Umbilical cord (tissue), 2 donors: ENCODE results near the gene STK32A. TPM values are rescaled to one million over a fixed set of nuclear protein-coding genes. Genes with fewer than 3 reads are reported as not detected.
"Not testable (repeated sequence)": the region's sequence is repeated elsewhere in the genome, so short reads cannot be mapped to it uniquely, and the experiment has no call there.

ENCODE experiments used
- DNase-seq: peaks from one replicate; pipeline ENCODE4 v3.0.0-alpha.2; 2015; ENCODE audit warnings: low spot score
- total RNA-seq: library from RNA; depleted of rRNA; stranded (reverse); fragments of >200 nt; gene quantifications from one replicate; pipeline ENCODE4 v1.2.3, GENCODE V29; 2014; ENCODE audit warnings: low replicate concordance; ENCODE audit not compliant: insufficient read depth

Gene STK32A
- total RNA-seq, 1 donor from 2014 or later = 42.1 TPM

DNA sequence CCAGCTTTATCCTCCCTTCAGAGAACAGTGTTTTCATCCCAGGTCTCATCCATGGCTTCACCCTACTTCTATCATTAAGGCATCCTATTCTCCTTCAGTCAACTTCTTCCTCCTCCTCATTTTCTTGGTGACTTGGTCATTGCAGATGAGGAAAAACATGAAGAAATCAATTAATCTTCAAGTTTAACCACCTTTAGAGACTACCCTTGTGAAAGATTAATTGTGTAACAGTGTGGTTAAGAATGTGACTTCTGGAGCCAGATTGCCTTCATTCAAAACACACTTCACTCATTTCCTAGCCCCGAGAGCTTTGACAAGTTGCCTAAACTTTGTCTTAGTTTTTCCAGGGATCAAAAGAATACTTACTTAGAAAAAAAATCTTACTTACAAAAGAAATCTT, 110.0 kb downstream of the STK32A start:
- DNase-seq = no peak

DNA sequence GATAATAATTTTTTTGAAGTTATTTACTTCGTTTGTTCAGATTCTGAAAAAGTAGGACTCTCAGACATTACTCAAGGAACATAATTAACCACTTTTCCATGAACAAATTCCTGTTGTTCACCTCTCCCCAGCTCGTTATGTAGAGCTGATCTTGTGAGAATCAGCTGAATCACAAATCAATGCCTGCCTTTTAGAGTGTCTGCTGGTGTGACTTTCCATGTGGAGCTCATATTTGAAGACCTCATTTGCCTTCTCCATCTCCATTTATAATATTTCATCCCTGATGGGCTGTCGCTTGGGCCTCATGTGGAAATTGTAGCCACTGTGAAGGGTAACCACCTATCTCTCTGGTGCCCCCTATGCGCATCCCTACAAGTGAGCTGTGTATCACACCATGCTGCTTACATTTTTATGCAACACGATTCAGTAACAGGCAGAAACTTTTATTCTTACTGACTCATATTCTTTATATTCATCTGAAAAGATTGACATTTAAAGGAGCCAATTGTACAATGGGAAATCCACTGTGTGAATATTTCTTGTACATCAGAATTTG, 111.3 kb downstream of the STK32A start:
- DNase-seq = no peak

DNA sequence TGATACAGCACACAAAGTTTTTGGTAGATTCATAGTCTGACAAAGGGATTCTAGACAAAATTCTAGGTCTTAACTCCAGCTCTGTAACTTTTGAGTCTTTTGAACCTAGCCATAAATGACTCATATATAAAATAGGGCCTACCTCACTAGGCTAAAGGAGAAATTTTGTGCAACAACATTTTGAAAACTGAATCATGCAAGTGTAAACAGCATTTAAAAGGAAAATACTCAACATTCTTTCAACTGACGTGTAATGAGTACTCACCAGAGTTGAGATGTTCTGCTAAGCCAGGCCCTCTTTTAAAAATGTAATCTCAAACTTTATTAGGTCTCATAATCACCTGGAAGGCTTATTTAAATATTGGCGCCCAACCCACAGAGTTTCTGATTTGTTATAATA, 113.2 kb downstream of the STK32A start:
- peak; percentile 10 for DNase-seq

DNA sequence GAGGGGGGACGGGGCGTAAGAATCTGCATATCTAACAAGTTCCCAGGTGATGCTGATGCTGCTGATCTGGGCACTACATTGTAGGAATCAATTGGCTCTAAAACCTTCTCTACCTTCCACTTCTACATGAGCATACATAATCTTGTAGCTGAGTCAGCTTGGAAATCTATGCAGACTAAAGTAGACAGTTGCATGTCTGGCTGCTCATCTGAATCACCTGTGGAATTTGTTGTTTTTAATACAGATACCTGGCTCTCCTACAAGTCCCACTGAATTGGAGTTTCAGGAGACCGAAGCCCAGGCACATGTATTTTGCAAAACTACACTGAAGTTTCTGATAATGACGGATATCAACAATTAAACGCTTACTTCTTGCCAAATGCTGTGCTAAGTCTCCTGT, 113.6 kb downstream of the STK32A start:
- DNase-seq = no peak

DNA sequence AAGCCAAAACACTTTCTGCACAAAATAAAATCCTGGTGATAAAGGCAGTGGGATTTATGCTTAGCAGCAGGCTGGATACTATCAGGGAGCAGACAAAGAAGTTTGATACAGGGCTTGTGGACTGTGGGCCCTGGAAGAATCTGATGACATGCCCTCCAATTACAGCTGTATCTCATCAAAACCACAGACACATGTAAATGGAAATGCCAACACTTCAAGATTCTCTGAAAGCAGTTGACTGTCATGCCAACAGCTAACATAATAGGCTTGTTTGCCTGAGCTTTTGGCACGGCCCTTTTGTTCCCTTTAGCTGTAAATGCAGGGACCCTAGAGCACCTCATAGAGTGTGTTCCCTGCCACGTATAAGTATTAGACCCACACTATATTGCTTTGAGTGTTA, 114.4 kb downstream of the STK32A start:
- DNase-seq = peak; percentile 10

DNA sequence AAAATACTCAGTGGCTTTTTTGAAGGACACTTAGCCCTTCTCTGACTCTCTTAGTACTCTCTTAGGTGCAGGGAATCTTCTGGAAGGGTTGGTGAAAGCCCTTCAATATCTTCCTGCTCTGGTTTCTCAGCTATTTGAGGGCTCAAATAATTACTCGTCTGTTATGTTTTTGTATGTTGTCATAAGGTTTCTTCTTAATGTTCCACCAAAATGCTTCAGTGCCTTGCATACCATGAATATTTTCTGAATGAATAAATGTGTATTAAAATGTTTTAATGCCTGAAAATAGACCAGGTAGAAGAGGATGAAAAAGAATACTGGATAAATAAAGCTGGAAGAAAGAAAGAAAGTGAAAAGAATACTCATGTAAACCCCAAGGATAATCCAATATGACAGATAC, 124.3 kb downstream of the STK32A start:
- DNase-seq = no peak

DNA sequence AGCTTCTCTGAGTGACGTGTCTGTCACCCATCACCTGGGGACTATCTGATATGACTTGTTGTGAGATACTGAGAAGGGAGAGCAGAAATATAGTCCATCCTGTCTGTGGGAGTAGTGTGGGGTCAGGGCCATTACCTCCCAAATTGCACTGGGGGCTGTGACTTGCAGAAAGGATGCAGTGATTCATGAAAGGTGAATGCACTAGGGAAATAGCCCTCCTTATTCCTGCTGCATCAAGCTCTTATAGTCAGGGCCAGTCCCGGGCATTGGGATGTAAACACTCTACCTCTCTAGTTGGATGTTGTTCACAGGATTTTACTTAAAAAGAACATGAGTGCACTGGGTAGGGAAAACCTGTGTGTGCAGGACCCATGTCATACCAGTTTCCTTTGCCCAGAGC, 124.8 kb downstream of the STK32A start:
- DNase-seq = no peak

DNA sequence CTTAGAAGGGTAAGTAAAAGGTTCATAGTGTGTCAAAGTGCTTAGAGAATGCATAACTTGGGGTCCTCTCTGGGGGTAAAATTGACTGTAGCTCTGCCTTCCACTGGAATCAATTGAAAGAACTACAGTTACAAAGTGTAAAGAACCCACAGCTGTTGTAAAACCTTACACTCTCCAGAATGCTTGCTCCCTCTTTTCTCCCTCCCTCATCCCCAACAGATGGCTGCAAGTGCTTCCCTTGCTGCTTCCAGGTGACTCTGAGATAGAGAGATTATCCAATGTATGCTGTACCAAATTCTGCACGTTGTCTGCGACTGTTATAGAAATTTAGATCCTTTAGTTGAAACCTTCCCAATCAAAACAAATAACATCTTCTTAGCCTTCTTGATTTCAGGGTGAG, 126.0 kb downstream of the STK32A start:
- DNase-seq = no peak

DNA sequence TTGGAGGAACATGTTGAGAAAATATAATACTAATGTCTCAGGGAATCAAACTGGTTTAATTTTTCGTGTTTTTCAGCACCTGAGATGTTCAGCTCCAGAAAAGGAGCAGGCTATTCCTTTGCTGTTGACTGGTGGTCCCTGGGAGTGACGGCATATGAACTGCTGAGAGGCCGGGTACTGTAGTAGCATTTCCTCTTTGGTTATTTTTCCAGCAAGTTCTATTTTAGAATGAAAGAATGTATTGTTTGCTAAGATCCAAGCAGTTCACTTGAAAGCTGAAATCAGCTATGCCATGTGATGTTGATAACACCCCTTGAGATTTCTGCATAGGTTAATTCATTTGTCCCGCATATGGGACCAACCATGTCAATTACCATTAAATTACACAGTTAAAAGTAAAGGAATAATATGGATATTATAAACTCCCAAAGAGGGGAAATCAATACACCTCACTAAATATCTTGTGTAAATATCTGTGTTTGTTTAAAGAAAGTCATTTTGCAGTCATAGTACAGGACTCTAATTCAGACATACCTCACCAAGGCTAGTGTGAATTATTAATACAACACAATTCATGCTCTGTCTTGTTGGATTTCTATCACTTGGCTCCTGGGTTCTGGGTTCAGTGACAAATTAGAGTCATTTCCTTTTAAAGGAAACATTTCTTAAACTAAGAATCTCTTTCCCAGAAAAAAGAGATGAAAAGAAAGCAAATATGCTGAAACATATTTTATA, 126.8 kb downstream of the STK32A start:
- DNase-seq = no peak

DNA sequence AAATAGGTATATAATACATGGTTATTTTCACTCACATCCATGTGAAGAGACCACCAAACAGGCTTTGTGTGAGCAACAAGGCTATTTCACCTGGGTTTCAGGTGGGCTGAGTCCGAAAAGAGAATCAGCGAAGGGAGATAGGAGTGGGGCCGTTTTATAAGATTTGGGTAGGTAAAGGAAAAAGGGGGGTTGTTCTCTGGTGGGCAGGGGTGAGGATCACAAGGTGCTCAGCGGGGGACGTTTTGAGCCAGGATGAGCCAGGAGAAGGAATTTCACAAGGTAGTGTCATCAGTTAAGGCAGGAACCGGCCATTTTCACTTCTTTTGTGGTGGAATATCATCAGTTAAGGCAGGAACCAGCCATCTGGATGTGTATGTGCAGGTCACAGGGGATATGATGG, 132.6 kb downstream of the STK32A start:
- DNase-seq = not testable (repeated sequence)

DNA sequence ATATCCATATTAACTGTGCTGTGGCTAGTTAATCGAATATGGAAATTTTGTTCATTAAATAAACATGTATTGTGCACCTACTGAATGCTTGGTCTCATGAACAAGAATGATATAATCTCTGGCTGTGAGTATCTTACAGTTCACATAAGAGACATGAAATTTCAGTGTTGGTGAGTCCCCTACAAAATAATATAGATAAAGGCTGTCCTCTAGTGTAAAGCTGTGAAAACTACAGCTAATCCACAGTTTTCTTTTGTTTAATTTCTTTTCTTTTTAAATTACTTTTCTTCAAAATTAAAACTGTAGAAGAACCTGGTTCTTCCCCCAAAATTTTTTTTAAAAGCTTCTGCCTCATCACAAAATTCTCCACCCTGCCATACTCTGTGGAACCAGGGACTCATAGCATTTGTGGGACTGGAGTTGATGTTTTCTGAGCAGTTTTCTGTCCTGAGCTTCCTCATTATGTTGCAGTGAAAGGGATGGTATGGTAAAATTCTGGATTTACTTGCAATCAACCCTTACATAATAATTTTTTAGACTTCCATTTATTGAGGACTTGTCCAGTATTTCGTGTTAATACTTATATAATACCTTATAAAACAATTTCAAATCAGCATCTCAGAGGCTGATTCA, 135.0 kb downstream of the STK32A start:
- no peak for DNase-seq

DNA sequence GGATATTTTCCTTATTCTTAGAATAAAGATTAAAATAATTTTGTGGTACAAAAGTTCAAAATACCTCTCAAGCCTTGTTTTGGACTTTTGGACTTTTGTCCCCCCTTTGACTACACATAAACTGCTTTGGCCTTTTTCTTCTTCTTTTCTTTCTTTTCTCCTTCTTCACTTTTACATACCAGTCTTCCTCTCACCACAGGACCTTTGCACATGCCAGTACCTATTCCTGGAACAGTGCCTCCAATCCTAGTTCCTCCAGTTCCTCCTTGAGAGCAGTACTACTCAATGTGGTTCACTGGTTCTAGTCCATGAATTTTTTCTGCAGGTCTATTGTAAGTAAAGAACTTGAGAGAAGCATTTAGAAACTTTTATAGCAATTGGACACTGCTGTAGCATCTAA, 136.5 kb downstream of the STK32A start:
- DNase-seq = no peak

DNA sequence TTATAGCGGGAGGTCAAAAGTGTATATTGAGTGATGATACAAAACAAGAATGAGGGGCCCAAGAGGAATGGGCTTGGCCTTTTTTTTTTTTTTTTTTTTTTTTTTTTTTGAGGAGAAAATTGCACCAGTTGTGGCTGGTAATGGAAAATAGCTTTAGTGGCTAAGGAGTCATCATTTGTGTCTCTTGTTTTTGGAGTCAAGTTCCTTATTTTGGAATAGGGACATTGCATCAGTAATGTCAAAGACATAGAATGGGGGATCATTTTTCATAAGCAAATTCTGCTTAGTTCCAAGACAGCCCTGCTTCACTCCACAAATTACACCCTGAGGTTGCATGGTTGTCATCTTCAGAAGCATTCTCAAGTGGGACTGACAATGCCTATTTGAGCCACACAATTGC, 137.4 kb downstream of the STK32A start:
- no peak for DNase-seq

DNA sequence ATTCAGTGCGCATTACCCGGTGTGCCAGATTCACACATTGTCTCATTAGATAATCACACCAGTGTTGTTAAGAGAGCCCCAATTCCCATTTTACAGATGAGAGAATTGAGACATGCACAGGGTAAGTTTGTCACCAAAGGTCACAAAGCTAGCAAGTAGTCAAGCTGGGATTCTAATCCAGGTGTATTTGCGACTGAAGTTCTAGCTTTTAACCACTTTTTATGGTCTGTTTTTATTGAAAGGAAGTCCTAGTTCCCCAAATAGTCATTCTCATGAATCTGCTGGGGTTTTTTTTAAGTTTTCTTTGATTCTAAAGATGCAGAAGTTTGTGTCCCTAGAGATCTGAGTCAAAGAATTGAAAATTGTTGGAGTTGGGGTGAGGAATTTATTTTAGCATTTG, 138.5 kb downstream of the STK32A start:
- no peak for DNase-seq

DNA sequence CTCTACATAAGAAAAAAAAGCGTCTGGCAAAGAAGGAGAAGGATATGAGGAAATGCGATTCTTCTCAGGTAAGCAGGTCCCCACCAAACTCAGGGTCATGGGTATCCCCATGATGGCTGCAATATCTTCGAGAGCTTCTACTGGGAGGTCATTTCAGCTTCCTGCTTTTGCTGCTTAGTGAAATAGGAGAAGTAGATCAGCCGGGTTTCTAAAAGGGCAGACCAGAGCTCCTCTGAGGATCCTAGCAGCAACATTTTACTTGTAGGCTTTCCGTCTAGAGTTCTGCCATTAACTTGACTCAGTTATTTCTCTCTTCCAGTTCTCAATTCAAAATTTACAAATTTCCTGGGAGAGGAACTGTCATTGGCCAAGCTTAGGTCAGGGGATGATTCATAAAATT, 140.3 kb downstream of the STK32A start:
- no peak for DNase-seq

DNA sequence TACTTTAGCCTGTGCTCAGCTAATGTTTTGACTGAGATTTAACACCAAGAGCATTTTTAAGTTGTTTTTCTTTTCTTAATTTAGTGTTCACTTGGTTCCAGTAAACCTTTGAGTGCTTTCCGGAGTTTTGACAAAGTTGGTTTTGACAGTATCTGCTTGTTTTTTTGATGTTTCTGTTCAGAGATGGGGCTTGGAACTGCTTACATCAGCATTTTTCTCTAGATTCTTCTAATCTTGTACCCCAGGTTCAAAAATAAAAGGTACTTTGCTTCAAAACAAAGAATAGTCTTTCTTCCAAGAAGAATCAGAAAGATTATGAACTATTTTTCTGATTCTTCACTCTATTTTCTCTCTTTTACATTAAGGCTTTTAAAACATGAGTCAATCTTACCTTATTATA, 142.9 kb downstream of the STK32A start:
- DNase-seq = no peak

DNA sequence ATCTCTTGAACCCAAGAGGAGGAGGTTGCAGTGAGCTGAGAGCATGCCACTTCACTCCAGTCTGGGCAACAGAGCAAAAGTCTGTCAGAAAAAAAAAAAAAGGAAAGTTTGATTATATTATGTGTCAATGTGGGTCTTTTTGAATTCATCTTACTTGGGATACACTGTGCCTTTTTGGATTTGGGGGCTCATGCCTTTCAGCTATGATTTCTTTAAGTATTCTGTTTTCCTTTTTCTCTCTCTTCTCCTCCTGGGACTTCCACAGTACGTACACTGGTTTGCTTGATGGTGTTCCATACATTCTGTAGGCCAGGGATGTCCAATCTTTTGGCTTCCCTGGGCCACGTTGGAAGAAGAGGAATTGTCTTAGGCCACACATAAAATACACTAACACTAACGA, 146.7 kb downstream of the STK32A start:
- no peak for DNase-seq

DNA sequence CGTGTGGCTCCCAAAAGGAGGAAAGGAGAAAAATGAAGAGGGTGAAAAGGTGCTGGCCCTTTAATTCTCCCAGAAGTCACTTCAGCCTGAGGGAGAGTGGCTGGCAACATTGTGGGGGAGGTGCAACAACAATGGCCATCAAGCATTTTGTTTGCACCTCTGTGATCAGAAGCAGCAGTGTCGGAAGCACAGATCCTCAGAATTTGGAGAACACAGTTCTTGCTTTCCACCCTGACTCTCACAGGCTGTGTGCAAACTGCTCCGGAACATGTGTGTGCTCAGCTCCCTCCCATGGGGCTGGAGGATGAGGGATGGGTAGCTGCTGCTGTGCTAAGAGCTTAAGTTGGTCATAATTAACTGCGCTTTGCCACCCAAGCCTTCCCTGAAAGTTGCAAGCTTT, 147.9 kb downstream of the STK32A start:
- DNase-seq = peak; percentile 62

DNA sequence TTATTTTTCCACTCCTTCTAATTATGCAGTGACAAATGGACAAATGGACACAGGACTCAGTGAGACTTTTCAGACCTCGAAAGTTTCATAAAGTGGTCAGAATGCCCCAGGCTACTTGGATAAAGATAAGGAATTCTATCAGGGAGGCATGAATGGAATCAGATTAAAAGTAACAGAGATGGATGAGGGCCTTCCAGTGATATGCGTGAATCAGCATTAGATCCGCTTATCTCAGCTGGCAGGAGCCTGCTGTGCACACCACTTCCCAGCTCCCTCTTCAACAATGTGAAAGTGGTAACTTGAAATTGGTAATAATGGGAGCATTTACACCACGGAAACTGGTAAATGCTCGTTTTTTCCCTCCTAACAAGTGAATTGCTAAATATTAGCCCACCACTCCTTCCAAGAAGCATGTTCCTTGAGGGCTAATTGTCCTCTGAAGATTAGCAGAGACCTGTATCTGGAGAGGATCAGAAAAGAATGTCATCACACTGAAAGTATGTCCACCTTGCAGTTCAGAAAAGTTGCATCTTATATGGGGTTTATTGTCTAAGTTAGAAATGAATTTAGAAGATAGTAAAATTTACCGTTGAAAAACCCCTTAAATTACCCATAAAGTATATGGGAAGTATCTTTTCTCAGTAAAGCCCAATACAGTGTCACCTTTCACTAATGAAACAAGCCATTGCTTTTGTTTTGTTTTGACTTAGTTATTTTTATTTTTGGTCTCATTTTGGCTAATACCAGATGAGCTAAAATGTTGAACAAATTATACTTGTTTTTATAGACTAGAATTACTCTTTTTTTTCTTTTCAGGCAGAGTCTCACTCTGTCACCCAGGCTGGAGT, 149.7 kb downstream of the STK32A start:
- peak; percentile 63 for DNase-seq

DNA sequence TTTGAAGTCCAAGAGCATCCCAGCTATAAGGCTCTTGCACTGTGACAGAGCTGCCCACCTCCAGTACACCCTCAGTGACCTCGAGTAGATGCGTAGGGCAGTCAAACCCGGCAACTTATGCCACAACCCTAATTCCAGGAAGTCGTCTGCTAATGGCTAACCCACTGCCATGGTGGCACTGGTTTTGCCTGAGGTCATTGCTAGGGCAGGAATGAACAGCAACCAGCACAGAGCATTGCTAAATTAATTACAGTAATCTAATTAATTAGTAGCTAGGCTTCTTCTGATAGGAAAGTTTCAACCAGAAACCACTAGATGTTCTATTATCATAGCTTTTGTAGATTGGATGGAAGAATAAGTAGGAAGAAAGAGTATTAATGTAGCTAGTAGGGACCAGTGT, 152.3 kb downstream of the STK32A start:
- no peak for DNase-seq

DNA sequence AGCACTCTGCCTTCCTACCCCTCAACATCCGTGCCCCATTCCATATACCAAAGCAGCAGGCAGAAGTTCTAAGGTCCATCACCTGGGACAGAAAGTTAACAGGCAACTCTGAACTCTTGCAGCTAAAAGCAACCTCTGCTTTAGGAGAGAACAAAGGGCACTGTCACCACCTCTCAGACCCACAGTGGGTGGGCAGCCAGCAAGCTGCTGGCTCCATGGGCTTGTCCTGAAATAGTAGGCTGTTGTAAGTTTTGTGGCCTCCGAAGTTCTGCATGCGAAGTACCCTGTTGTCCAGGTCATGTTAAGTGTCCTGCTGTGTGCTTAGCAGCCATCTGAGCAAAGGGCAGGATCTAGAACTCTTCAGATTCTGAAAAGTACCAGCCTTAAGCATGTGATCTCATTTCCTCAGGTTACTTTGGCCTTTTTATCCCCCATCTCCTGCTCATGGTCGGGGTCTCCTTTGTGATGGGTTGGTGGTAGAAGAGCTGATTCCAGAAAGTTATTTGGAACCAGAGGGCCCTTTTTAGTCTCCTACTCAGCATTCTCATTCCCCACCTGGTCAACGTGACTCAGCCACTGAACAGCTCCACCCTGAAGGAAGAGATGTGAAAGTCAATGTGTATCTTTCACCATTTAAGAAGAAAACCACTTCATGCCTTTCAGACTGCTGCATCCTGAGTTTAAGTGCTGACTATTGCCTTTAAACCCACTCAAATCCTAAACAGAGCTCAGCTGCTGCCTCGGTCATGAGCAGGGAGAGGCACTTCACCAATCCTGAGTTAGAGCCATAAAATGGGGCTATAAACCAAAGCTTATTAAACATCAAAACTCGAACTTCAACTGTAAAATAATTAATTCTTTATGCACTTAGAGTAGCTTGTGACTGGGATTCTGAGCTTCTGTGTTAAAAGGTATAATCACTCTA, 153.6 kb downstream of the STK32A start:
- peak; percentile 59 for DNase-seq
